Erythroblast (primary cell): ENCODE results near the gene SNRK.
A peak's percentile ranks its signal among the peaks of the same experiment; 100 is the strongest.

Experiments
- DNase-seq, 2 experiments: peaks; one replicate each; lab custom pipeline; 2025; lab: John Stamatoyannopoulos, UW
- GATA1 ChIP-seq: IDR thresholded peaks from 2 replicates; pipeline ENCODE4 v1.6.1; 2011; ENCODE audit warnings: low read depth, mild to moderate bottlenecking, control low read depth, low read length, moderate library complexity
- POLR2A ChIP-seq: IDR thresholded peaks from 2 replicates; pipeline ENCODE4 v1.6.1; 2011; ENCODE audit warnings: mild to moderate bottlenecking, low read length

The SNRK gene

GRCh38 chr3:43286115-43286840 lies at the start of gene SNRK:
Gene SNRK, plus strand, starts transcription at chr3:43286540. Its CDS starts 16,664 bp downstream, at chr3:43303204.
- no peak for TF ChIP-seq GATA1
- peak; percentile 70 for TF ChIP-seq POLR2A

GRCh38 chr3:43238801-43239200 lies 47.5 kb upstream of the SNRK start:
- no peak for DNase-seq
- no peak for TF ChIP-seq GATA1
- no peak for TF ChIP-seq POLR2A

More at GRCh38 chr3:43286115-43286840, at the start of gene SNRK:
- DNase-seq = peak; percentile 88 to 94

- TF ChIP-seq POLR2A (no peak), GATA1 (no peak)
- DNase-seq = no peak
Measured at GRCh38 chr3:43239755-43240154, 46.6 kb upstream of the SNRK start.

DNA sequence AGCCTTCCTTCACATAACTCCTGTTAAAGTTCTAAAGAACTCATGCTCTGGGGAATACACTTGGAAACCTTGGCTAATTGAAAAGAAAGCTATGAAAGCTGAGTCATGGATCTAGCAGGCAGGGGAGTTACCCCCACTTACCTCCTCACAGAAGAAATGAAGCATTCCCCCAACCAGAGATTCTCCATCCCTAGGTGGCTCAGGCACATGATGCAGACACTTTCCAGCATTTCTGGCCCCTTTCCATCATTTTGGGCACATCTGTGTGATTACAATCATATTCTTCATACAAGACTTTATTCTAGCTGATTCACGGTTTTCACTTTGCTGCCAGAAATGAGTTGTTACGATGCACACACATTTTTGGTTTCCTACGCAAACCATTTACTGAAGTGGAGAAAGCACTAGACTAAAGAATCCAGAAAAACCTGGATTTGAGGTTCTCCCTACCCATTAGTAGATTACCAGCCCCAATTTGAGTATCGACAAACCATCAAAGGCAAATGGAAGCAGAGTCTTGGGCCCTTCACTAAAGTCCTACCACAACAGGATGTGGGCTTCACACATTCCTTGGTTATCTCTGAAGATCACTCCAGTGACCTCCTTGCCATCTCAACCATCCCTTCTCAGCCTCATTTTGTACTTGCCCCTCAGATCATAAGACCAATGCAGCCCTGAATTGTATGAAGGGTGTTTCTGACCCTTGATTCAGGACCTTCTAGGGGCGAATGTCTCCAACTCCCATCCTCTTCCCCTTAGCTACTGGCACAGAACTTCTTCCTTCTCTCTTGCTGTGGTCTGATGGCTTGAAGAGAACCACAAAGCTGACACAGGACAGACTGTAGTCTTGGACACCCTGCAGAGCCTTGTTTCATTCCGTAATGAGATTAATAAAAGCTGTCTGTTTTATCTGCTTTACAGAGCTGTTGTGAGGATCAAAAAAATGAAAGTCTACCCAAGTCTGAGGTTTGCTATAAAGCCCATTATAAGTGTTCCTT lies 42.5 kb upstream of the SNRK start:
- DNase-seq = no peak

DNA sequence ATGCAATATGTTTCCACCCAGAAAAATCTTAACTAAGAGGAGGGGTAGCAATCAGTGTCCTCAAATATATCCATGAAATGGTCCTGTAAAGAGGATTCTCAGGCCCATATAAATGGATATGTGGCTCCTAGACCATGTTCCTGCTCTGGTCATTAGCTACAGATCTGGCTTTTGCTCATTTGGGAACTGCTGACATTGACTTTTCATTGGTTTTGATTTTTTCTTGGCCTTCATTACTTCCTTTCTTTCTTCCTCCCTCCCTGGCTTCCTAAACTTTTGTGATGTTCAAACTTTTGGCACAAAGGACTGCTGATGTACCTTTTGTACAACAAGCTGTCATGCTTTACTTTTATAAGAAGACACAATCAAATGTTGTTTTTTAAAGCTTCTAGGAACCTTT lies 41.6 kb upstream of the SNRK start:
- no peak for TF ChIP-seq GATA1
- TF ChIP-seq POLR2A = no peak
- DNase-seq = no peak

More for the DNA sequence above, 42.5 kb upstream of the SNRK start:
- TF ChIP-seq GATA1 (no peak), POLR2A (no peak)

- DNase-seq = no peak
- no peak for TF ChIP-seq GATA1
- no peak for TF ChIP-seq POLR2A
Measured at GRCh38 chr3:43246976-43247375, 39.4 kb upstream of the SNRK start.

GRCh38 chr3:43247561-43248184 lies 38.7 kb upstream of the SNRK start:
- TF ChIP-seq GATA1 (no peak), POLR2A (no peak)

DNA sequence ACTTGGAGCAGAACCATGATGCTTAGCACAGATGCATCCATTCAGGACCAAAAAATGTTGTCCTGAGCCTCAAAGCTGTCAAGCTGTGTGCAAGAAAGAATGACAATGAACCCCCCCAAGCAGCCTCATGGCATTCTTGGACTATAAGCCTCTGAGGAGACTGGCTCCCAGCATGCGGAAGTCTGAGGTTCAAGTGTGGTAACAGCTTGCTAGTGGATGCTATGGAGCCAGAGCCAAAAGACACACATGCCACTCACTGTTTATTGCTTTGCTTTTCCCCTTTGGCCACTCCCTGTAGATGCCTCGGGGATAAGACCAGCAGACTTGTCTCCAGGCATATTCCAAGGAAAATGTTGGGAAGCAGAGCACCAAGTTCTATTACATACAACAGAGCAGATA lies 38.2 kb upstream of the SNRK start:
- TF ChIP-seq GATA1 (no peak), POLR2A (no peak)
- DNase-seq = no peak

More at GRCh38 chr3:43247561-43248184, 38.7 kb upstream of the SNRK start:
- no peak for DNase-seq

- DNase-seq = no peak
- TF ChIP-seq GATA1 (no peak), POLR2A (no peak)
Measured at GRCh38 chr3:43248973-43249372, 37.4 kb upstream of the SNRK start.

DNA sequence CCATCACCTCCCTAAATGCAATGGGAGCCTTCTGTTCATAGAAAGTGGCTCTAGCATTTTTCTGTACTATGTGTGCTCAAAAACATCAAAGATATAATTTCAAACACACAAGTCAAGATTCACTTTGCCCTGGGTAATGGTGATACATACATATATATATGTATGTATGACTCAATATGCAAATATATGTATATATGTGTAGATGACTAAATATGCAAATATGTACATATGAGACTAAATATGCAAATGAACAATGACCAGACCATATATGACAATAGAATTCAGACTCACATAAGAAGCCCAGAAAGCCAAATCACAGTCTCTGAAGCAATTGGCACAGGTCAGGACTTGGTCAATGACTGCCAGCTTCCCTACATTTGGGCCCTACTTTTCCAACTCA lies 36.9 kb upstream of the SNRK start:
- no peak for DNase-seq
- TF ChIP-seq GATA1 (no peak), POLR2A (no peak)

- DNase-seq = no peak
- no peak for TF ChIP-seq GATA1
- TF ChIP-seq POLR2A = no peak
Measured at GRCh38 chr3:43253294-43253693, 33.0 kb upstream of the SNRK start.

GRCh38 chr3:43254125-43254524 lies 32.2 kb upstream of the SNRK start:
- no peak for TF ChIP-seq POLR2A
- peak; percentile 53 to 90 for DNase-seq

GRCh38 chr3:43255662-43256061 lies 30.7 kb upstream of the SNRK start:
- TF ChIP-seq POLR2A (no peak), GATA1 (no peak)
- no peak for DNase-seq

- DNase-seq = no peak
- TF ChIP-seq POLR2A (no peak), GATA1 (no peak)
Measured at GRCh38 chr3:43256714-43257461, 29.5 kb upstream of the SNRK start.

DNA sequence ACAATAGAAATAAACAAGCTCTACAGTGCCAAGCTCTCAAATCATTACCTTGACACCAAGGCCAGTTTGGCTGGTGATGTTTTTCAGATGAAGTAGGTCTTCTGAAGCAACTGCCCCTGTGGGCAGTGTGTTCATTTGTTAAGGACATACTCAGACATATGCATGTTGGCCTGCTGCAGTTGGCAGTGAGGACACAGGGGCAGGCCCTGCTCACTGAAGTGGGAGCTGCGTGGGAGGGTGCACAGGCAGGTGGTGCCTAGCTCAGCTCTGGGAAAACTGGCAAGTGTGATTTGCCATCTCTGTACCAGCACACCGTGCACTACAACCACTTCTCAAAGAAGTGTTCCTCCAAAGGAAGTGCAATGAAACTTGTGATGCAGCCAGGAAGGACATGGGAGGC lies 28.5 kb upstream of the SNRK start:
- TF ChIP-seq POLR2A (no peak), GATA1 (no peak)

More for the DNA sequence above, 28.5 kb upstream of the SNRK start:
- DNase-seq = no peak
